Measurements from ENCODE around the gene CEP164.

Gene CEP164

DNA sequence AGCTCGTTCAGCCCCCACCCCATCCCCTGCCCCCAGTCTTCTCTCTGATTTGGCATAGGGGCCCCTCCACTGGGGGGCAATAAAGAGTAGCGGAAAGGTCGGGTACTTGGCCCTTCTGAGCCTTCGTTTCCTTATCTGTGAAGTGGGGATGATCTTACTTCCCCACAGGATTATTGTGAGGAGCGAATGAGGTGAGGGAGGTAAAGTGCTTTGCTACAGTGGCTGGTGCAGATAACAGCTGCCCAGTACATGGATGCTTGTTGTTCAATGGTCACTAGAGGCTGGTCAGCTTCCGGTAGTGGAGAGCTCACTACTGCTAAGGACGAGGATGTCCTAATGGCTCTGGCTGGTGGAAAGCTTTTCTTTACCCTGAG lies 101.2 kb downstream of the CEP164 start:
- TF ChIP-seq MYC (IDR thresholded peaks at IDR 0.05; ENCODE audit: low read depth, low read length) (no peak), MAX (IDR thresholded peaks at IDR 0.05; ENCODE audit: low read depth, low read length) (no peak), CTCF (IDR thresholded peaks at IDR 0.05; ENCODE audit: low read depth, low read length) (no peak), POLR2A (IDR thresholded peaks at IDR 0.05; ENCODE audit: extremely low read depth, insufficient read length) (no peak)
- no peak for DNase-seq (ENCODE audit: low read depth)

DNA sequence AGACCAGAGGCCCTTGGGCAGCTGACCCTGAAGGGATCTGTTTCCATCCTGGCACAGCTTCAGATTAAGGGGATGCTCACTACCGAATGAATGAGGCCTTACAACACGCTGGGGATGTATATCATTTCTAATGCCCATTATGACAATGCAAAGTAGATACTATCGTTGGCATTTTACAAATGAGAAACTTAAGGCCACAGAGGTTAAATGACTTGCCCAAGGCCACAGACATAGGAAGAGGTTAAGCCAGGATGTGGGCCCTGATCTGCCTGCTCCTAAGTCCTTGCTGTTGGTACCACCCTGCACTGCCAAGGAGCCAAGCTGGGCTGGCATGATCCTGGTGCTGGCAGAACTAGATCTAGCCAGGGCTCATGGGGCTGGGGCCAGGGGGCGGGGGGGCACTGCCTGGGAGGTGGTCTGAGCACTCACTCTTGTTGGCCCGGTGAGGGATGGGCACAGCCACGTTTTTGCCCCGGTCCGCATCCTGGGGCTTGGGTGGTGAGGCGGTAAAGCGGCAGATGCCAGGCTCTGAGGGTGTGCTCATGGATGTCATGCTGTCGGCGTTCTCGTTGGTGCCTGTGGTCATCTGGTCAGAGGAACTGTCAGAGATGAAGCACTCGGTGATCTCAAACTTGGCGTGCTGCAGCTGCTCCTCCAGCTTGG lies 102.8 kb downstream of the CEP164 start:
- no peak overlapping the region for H3K4me3 ChIP-seq (ENCODE audit: low read depth, low read length)
- TF ChIP-seq POLR2A (IDR thresholded peaks at IDR 0.05; ENCODE audit: extremely low read depth, insufficient read length) (no peak), MYC (IDR thresholded peaks at IDR 0.05; ENCODE audit: low read depth, low read length) (no peak), CTCF (IDR thresholded peaks at IDR 0.05; ENCODE audit: low read depth, low read length) (no peak), MAX (IDR thresholded peaks at IDR 0.05; ENCODE audit: low read depth, low read length) (no peak)
- no peak for DNase-seq (ENCODE audit: low read depth)

More for the DNA sequence above, 101.2 kb downstream of the CEP164 start:
- H3K4me3 ChIP-seq (ENCODE audit: low read depth, low read length) = no peak overlapping the region

DNA sequence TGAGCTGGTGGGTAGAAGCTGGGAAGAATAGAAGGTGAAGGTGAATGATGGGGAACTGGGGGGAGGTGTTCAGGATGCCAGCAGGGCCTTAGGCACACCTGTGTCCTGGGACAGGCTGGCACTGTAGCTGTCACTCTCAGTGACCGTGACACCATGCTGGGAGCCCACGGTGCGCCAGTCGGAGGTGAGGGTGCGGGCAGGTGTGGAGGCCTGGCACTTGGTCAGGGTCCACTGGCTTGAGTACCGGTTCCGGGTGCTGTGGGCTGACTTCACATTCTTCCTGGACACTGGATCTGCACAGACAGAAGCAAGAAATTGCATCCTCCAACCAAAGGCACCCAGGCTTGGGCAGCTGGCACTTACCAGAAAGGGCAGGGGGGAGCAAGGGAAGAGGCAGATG lies 103.8 kb downstream of the CEP164 start:
- no peak for TF ChIP-seq POLR2A (IDR thresholded peaks at IDR 0.05; ENCODE audit: extremely low read depth, insufficient read length)
- TF ChIP-seq MAX (IDR thresholded peaks at IDR 0.05; ENCODE audit: low read depth, low read length) = no peak
- no peak overlapping the region for H3K4me3 ChIP-seq (ENCODE audit: low read depth, low read length)
- no peak for DNase-seq (ENCODE audit: low read depth)

- no peak overlapping the region for H3K4me3 ChIP-seq (ENCODE audit: low read depth, low read length)
- TF ChIP-seq POLR2A (IDR thresholded peaks at IDR 0.05; ENCODE audit: extremely low read depth, insufficient read length) (no peak), CTCF (IDR thresholded peaks at IDR 0.05; ENCODE audit: low read depth, low read length) (no peak), MYC (IDR thresholded peaks at IDR 0.05; ENCODE audit: low read depth, low read length) (no peak), MAX (IDR thresholded peaks at IDR 0.05; ENCODE audit: low read depth, low read length) (no peak)
- DNase-seq (ENCODE audit: low read depth) = no peak
Measured at GRCh38 chr11:117433717-117434116, 106.1 kb downstream of the CEP164 start.

DNA sequence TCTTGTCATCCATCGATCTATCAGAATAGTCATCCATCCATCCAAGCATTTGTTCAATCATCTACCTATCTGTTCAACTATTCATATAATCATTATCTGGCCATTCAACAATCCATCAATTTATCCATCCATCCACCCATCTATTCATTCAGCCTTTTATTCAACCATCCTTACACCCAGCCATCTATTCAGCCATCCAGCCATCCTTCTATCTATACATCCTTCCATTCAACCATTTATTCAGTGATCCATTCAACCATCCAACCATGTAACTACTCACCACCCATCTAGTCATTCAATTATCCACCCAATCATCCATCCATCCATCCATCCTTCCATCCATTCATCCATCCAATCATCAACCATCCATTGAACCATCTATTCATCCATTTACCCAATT lies 106.8 kb downstream of the CEP164 start:
- TF ChIP-seq MAX (IDR thresholded peaks at IDR 0.05; ENCODE audit: low read depth, low read length) (no peak), POLR2A (IDR thresholded peaks at IDR 0.05; ENCODE audit: extremely low read depth, insufficient read length) (no peak), CTCF (IDR thresholded peaks at IDR 0.05; ENCODE audit: low read depth, low read length) (no peak), MYC (IDR thresholded peaks at IDR 0.05; ENCODE audit: low read depth, low read length) (no peak)
- no peak overlapping the region for H3K4me3 ChIP-seq (ENCODE audit: low read depth, low read length)
- DNase-seq (ENCODE audit: low read depth) = no peak

DNA sequence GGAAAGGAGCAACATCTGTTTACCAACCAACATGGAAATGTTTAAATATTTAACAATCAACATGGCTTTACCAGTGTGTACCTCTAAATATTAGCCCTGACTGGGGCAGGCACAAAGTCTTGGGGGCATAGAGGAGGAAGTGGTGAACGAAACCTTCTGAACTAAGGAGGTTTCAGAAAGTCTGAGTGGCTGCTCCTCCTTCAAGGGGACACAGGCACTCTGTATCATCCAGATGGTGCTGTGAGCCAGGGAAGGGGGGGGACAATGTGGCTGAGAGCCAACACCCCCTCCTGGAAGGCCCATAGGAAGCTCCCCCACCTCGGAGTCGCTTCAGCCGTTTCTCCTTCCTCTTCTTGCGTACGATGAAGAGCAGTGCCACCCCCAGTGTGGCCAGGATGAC lies 107.7 kb downstream of the CEP164 start:
- no peak overlapping the region for H3K4me3 ChIP-seq (ENCODE audit: low read depth, low read length)
- DNase-seq (ENCODE audit: low read depth) = no peak
- no peak for TF ChIP-seq CTCF (IDR thresholded peaks at IDR 0.05; ENCODE audit: low read depth, low read length)
- no peak for TF ChIP-seq MYC (IDR thresholded peaks at IDR 0.05; ENCODE audit: low read depth, low read length)
- no peak for TF ChIP-seq MAX (IDR thresholded peaks at IDR 0.05; ENCODE audit: low read depth, low read length)
- no peak for TF ChIP-seq POLR2A (IDR thresholded peaks at IDR 0.05; ENCODE audit: extremely low read depth, insufficient read length)
